A673 (cell line): Measurements from ENCODE around the gene GALNS.

Experiments
- EZH2 ChIP-seq: fragments of 200-600 bp; sonication (generic); IDR thresholded peaks from 2 replicates; pipeline ENCODE4 v1.6.1; 2017; ENCODE audit warnings: borderline replicate concordance, low read depth, mild to moderate bottlenecking, mixed read lengths, antibody characterized with exemption, low read length; ENCODE audit not compliant: poor library complexity, severe bottlenecking
- TF ChIP-seq, protein P1 (sequence below): fragments of 300-800, 200-600 bp; sonication (generic); conservative IDR thresholded peaks from 2 replicates; pipeline ENCODE4 v1.5.1; 2017; ENCODE audit warnings: low read depth, mild to moderate bottlenecking, antibody characterized with exemption, low read length, moderate library complexity, mixed read lengths

DNA sequence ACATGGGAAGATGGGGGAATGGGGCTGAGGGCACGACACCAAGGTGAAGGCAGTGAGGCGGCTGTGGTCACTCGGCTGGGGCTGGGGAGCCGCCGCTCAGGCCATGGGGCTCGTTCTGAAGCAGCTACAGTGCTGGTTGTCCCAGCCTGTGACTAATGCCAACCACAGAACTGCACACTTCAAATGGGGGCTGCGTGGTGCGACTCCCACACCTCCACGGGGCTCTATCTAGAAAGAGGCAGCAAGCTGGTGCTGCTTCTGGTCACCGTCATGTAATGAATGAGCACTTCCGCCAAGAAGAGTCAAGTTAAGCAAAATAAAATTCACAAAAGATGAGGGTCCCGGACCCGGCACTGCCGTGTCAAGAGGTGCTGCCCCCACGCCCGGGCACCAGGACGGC lies 20.0 kb downstream of the GALNS start:
- TF ChIP-seq, protein P1, sequence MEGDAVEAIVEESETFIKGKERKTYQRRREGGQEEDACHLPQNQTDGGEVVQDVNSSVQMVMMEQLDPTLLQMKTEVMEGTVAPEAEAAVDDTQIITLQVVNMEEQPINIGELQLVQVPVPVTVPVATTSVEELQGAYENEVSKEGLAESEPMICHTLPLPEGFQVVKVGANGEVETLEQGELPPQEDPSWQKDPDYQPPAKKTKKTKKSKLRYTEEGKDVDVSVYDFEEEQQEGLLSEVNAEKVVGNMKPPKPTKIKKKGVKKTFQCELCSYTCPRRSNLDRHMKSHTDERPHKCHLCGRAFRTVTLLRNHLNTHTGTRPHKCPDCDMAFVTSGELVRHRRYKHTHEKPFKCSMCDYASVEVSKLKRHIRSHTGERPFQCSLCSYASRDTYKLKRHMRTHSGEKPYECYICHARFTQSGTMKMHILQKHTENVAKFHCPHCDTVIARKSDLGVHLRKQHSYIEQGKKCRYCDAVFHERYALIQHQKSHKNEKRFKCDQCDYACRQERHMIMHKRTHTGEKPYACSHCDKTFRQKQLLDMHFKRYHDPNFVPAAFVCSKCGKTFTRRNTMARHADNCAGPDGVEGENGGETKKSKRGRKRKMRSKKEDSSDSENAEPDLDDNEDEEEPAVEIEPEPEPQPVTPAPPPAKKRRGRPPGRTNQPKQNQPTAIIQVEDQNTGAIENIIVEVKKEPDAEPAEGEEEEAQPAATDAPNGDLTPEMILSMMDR = no peak
- TF ChIP-seq EZH2 = no peak
